HG03565 (cell line): ENCODE results near the gene APOA5.
A peak's percentile ranks its signal among the peaks of the same experiment; 100 is the strongest.
"Not testable (repeated sequence)": the region's sequence is repeated elsewhere in the genome, so short reads cannot be mapped to it uniquely, and the experiment has no call there.

Source experiments
- ATAC-seq: cut with Tn5 transposase; IDR thresholded peaks from one replicate; pipeline ENCODE4 v1.9.1; 2021; ENCODE audit warnings: mild to moderate bottlenecking, moderate library complexity; ENCODE audit not compliant: unreplicated experiment

Gene APOA5

GRCh38 chr11:116801662-116802061 lies 10.0 kb upstream of the APOA5 start:
- not testable (repeated sequence) for ATAC-seq

- no peak for ATAC-seq
These were observed 8.9 kb upstream of the APOA5 start for GRCh38 chr11:116800610-116801009.

GRCh38 chr11:116798368-116798767 lies 6.7 kb upstream of the APOA5 start:
- ATAC-seq, result no peak

GRCh38 chr11:116797816-116798215 lies 6.1 kb upstream of the APOA5 start:
- ATAC-seq, result no peak

- no peak for ATAC-seq
These were observed 4.9 kb upstream of the APOA5 start for GRCh38 chr11:116796548-116796947.

- ATAC-seq, result no peak
These were observed 3.2 kb upstream of the APOA5 start for GRCh38 chr11:116794851-116795250.

GRCh38 chr11:116793772-116794097 lies 2.1 kb upstream of the APOA5 start:
- ATAC-seq, result no peak

GRCh38 chr11:116792869-116793771 lies 1.4 kb upstream of the APOA5 start:
- ATAC-seq, result no peak

GRCh38 chr11:116792144-116792868 lies 627 bp upstream of the APOA5 start:
- no peak for ATAC-seq

- no peak for ATAC-seq
These were observed 472 bp downstream of the APOA5 start for GRCh38 chr11:116791002-116791812.

GRCh38 chr11:116790167-116791001 lies 1.3 kb downstream of the APOA5 start:
- no peak for ATAC-seq

- no peak for ATAC-seq
These were observed 2.7 kb downstream of the APOA5 start for GRCh38 chr11:116788975-116789374.

GRCh38 chr11:116788534-116788933 lies 3.1 kb downstream of the APOA5 start:
- no peak for ATAC-seq

GRCh38 chr11:116787786-116788486 lies 3.7 kb downstream of the APOA5 start, which contains the start of gene ZPR1:
Gene ZPR1 (minus strand): TSS chr11:116788023. CDS start chr11:116787990, 33 bp downstream.
- peak; percentile 63 for ATAC-seq

- ATAC-seq, result no peak
These were observed 4.3 kb downstream of the APOA5 start for GRCh38 chr11:116787436-116787785.

GRCh38 chr11:116786966-116787365 lies 4.7 kb downstream of the APOA5 start:
- ATAC-seq, result no peak

- ATAC-seq, result no peak
These were observed 5.4 kb downstream of the APOA5 start for GRCh38 chr11:116786326-116786725.

- no peak for ATAC-seq
These were observed 9.0 kb downstream of the APOA5 start for GRCh38 chr11:116782728-116783127.

- no peak for ATAC-seq
These were observed 13.1 kb downstream of the APOA5 start for GRCh38 chr11:116778556-116778955.

GRCh38 chr11:116777056-116777455 lies 14.6 kb downstream of the APOA5 start:
- no peak for ATAC-seq
